Measurements from ENCODE around the gene NODAL. TPM values are rescaled to one million over a fixed set of nuclear protein-coding genes. Genes with fewer than 3 reads are reported as not detected.

Gene NODAL
- total RNA-seq, 1 donor: not detected

DNA sequence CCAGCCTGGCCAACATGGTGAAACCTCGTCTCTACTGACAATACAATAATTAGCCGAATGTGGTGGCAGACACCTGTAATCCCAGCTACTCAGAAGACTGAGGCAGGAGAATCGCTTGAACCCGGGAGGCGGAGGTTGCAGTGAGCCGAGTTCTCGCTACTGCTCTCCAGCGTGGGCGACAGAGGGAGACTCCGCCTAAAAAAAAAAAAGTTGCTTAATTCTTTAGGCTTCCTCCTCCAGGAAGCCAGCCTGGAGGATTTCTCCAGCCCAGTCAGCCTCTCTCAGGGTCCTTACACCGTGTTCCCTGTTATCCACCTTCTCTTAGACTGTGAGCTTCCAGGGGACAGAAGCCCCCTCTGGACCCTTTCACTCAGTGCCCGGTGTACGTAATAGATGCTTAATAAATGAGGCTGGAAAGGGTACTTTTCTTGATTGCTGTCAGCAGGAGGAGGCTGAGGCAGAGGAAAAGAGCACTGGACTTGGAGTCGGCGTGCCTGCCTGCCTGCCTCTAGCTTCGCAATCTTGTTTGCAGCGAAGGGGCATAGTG lies 16.4 kb upstream of the NODAL start:
- no peak for DNase-seq (ENCODE audit: low read depth)
- no peak overlapping the region for H3K4me3 ChIP-seq (ENCODE audit: low read depth, low read length)
- TF ChIP-seq, protein P1, sequence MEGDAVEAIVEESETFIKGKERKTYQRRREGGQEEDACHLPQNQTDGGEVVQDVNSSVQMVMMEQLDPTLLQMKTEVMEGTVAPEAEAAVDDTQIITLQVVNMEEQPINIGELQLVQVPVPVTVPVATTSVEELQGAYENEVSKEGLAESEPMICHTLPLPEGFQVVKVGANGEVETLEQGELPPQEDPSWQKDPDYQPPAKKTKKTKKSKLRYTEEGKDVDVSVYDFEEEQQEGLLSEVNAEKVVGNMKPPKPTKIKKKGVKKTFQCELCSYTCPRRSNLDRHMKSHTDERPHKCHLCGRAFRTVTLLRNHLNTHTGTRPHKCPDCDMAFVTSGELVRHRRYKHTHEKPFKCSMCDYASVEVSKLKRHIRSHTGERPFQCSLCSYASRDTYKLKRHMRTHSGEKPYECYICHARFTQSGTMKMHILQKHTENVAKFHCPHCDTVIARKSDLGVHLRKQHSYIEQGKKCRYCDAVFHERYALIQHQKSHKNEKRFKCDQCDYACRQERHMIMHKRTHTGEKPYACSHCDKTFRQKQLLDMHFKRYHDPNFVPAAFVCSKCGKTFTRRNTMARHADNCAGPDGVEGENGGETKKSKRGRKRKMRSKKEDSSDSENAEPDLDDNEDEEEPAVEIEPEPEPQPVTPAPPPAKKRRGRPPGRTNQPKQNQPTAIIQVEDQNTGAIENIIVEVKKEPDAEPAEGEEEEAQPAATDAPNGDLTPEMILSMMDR (IDR thresholded peaks at IDR 0.05; ENCODE audit: insufficient read depth, low read length): no peak

GRCh38 chr10:70456164-70456563 lies 14.7 kb upstream of the NODAL start:
- DNase-seq (ENCODE audit: low read depth): no peak
- TF ChIP-seq, protein P1 (IDR thresholded peaks at IDR 0.05; ENCODE audit: insufficient read depth, low read length): no peak
- no peak overlapping the region for H3K4me3 ChIP-seq (ENCODE audit: low read depth, low read length)

DNA sequence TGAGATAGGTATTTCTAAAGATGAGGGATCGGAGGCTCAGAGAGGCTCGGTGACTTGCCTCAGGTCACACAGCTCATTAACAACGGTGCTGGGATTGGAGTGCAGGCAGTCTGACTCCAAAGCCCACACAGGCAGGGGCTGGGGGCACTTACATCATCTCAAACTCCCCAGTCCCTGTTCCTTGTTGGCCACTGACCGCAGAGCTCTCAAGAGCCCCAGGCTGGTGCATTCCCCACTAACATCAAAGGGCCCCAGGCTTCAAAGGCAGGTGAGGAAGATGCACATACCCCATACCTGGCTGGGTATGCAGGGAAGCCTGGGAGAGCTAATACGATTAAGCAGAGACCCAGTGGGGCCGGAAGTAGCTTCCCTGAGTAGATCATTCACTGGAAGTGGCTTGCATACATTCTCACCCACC lies 13.7 kb upstream of the NODAL start:
- TF ChIP-seq, protein P1 (IDR thresholded peaks at IDR 0.05; ENCODE audit: insufficient read depth, low read length): no peak
- no peak for DNase-seq (ENCODE audit: low read depth)
- no peak overlapping the region for H3K4me3 ChIP-seq (ENCODE audit: low read depth, low read length)

GRCh38 chr10:70448236-70448635 lies 6.8 kb upstream of the NODAL start:
- no peak for DNase-seq (ENCODE audit: low read depth)
- no peak overlapping the region for H3K4me3 ChIP-seq (ENCODE audit: low read depth, low read length)
- TF ChIP-seq, protein P1 (IDR thresholded peaks at IDR 0.05; ENCODE audit: insufficient read depth, low read length): no peak

GRCh38 chr10:70445718-70446657 lies 4.5 kb upstream of the NODAL start:
- peak; percentile 51 for DNase-seq (ENCODE audit: low read depth)
- no peak overlapping the region for H3K4me3 ChIP-seq (ENCODE audit: low read depth, low read length)
- TF ChIP-seq, protein P1 (IDR thresholded peaks at IDR 0.05; ENCODE audit: insufficient read depth, low read length): no peak

DNA sequence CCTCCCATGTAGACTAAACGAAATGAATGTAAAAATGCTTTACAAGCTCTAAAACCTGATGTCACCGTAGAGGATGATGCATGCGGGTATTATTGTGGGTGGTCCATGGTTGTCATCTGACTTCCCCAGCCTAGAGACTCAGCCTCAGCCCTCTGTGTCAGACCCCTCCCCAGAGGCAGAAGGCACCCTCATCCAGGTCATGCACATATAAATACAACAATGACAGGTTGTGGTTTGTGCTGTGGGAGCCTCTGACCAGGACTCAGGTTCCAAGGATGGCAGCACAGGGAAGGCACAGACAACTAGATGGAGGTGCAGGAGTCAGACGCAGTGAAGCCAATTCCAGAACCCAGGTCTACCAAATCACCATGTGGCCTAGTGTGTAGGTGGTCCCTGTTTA lies 3.3 kb upstream of the NODAL start:
- DNase-seq (ENCODE audit: low read depth): no peak

More for the DNA sequence above, 3.3 kb upstream of the NODAL start:
- TF ChIP-seq, protein P1 (IDR thresholded peaks at IDR 0.05; ENCODE audit: insufficient read depth, low read length): no peak
- H3K4me3 ChIP-seq (ENCODE audit: low read depth, low read length): no peak overlapping the region
